Body of pancreas (tissue), 4 donors: Measurements from ENCODE around the gene HAUS7. TPM values are rescaled to one million over a fixed set of nuclear protein-coding genes. Genes with fewer than 3 reads are reported as not detected.
A peak's percentile ranks its signal among the peaks of the same experiment; 100 is the strongest.

Source experiments
- ATAC-seq: fragments of 150-250 bp; one replicate; pipeline ENCODE4 v1.9.1; 2016
- DNase-seq, 4 donors: peaks; one replicate each; pipeline ENCODE4 v3.0.0-alpha.2; 2019
- H3K27ac ChIP-seq, 4 donors: fragments of 200-600 bp; sonication (generic); 1 replicate in 3 of 4; 2 replicates in 1 of 4; pipeline versions ENCODE4 v1.5.1 to v1.6.1; 2016 to 2019; ENCODE audit warnings: mild to moderate bottlenecking in 1 of 4, mixed read lengths in 1 of 4, moderate library complexity in 1 of 4
- H3K27me3 ChIP-seq, 2 donors: fragments of 200-600 bp; sonication (generic); one replicate each; pipeline ENCODE4 v1.6.0; 2016; ENCODE audit warnings: mild to moderate bottlenecking in 1 of 2
- H3K36me3 ChIP-seq, 2 donors: fragments of 200-600 bp; sonication (generic); replicated peaks in 1 of 2; 2 replicates each; pipeline ENCODE4 v1.5.1; 2016; ENCODE audit warnings: low read depth in 2 of 2; ENCODE audit not compliant: insufficient read depth in 1 of 2
- H3K4me1 ChIP-seq: fragments of 200-600 bp; sonication (generic); one replicate; pipeline ENCODE4 v1.6.0; 2016
- H3K4me3 ChIP-seq, 2 donors: fragments of 200-600 bp; sonication (generic); 1 replicate in 1 of 2; 2 replicates in 1 of 2; pipeline ENCODE4 v1.5.1; 2016 to 2019
- H3K9me3 ChIP-seq, 3 donors: fragments of 200-600 bp; sonication (generic); 1 replicate in 2 of 3; 2 replicates in 1 of 3; pipeline ENCODE4 v1.5.1; 2016
- CTCF ChIP-seq, 7 experiments: fragments of 450-650 bp in 4 of 7; fragments of 200-600 bp in 3 of 7; sonication (generic) in 3 of 7; IDR thresholded peaks; one replicate each; pipeline ENCODE4 v1.5.1; 2016 to 2019; ENCODE audit warnings: antibody characterized with exemption in 7 of 7
- POLR2A ChIP-seq, 3 donors: fragments of 450-650 bp; IDR thresholded peaks; one replicate each; pipeline ENCODE4 v1.6.1; 2016; ENCODE audit warnings: antibody characterized with exemption in 3 of 3, mild to moderate bottlenecking in 2 of 3
- WGBS, 2 donors: methylation state at CpG; one replicate each; pipeline ENCODE4 v1.1.5; 2017; 5-methylcytosine and 5-hydroxymethylcytosine counted together
- intact Hi-C: fragments of 100-400 bp; cut with DNase I; formaldehyde crosslinking; loops from one replicate; pipeline ENCODE4 v1.15.1; 2023
- total RNA-seq, 2 donors: library from RNA; depleted of rRNA; stranded (reverse); fragments of >200 nt; gene quantifications; one replicate each; pipeline ENCODE4 v1.1.0, GENCODE V29; 2016

The HAUS7 gene
- total RNA-seq, 2 donors from 2014 or later = 3.1 to 38.2 TPM

- intact Hi-C loops = no loop called here
- ATAC-seq (no peak), DNase-seq (peak in 1 of 4 donors; percentile 26)
- Histone ChIP-seq H3K9me3 (no peaks in the 10 kb centered on the region), H3K27ac (no peak overlapping the region), H3K4me1 (no peaks in the 10 kb centered on the region), H3K27me3 (no peaks in the 10 kb centered on the region), H3K4me3 (no peak overlapping the region), H3K36me3 (no peaks in the 10 kb centered on the region)
- TF ChIP-seq CTCF (IDR thresholded peaks at IDR 0.05) (peak in 3 of 7 experiments; percentile 8 to 18 (median 17)), POLR2A (IDR thresholded peaks at IDR 0.05) (no peak)
- 15 to 22% methylated on average over 4 to 8 of the region's 8 CpGs for WGBS, 2 donors
These were observed 31.8 kb downstream of the HAUS7 start for GRCh38 chrX:153438532-153438931.

- Histone ChIP-seq H3K27ac (no peak overlapping the region), H3K4me1 (no peaks in the 10 kb centered on the region), H3K9me3 (no peaks in the 10 kb centered on the region), H3K27me3 (no peaks in the 10 kb centered on the region), H3K36me3 (no peaks in the 10 kb centered on the region), H3K4me3 (no peak overlapping the region)
- no peak for DNase-seq
- intact Hi-C loops = no loop called here
- ATAC-seq = no peak
- TF ChIP-seq CTCF (IDR thresholded peaks at IDR 0.05) (no peak), POLR2A (IDR thresholded peaks at IDR 0.05) (no peak)
- 36 to 61% methylated on average over 3 of the region's 3 CpGs for WGBS, 2 donors
These were observed 34.5 kb downstream of the HAUS7 start for GRCh38 chrX:153435845-153436244.

- Histone ChIP-seq H3K4me1 (no peaks in the 10 kb centered on the region), H3K36me3 (no peaks in the 10 kb centered on the region), H3K27ac (no peak overlapping the region), H3K4me3 (no peak overlapping the region), H3K27me3 (no peaks in the 10 kb centered on the region), H3K9me3 (no peaks in the 10 kb centered on the region)
- DNase-seq (no peak), ATAC-seq (no peak)
- TF ChIP-seq CTCF (IDR thresholded peaks at IDR 0.05) (no peak), POLR2A (IDR thresholded peaks at IDR 0.05) (no peak)
- 80 to 87% methylated on average over 1 to 7 of the region's 8 CpGs for WGBS, 2 donors
- intact Hi-C loops = no loop called here
These were observed 35.6 kb downstream of the HAUS7 start for GRCh38 chrX:153434801-153435200.

GRCh38 chrX:153433781-153434285 lies 36.5 kb downstream of the HAUS7 start:
- intact Hi-C loops = no loop called here
- no peak for DNase-seq

More at GRCh38 chrX:153433781-153434285, 36.5 kb downstream of the HAUS7 start:
- H3K4me3 ChIP-seq = no peak overlapping the region
- H3K27me3 ChIP-seq = no peaks in the 10 kb centered on the region
- H3K4me1 ChIP-seq = no peaks in the 10 kb centered on the region
- H3K27ac ChIP-seq = no peak overlapping the region
- 80 to 87% methylated on average over 6 to 10 of the region's 17 CpGs for WGBS, 2 donors
- no peak for ATAC-seq
- TF ChIP-seq POLR2A (IDR thresholded peaks at IDR 0.05) (no peak), CTCF (IDR thresholded peaks at IDR 0.05) (no peak)
- H3K9me3 ChIP-seq = no peaks in the 10 kb centered on the region
- H3K36me3 ChIP-seq = no peaks in the 10 kb centered on the region
